NCI-H2029 treated with DMSO at 0.1 percent for 48 hours (cell line): ENCODE measurements around the gene SERTAD3.
"Not testable (repeated sequence)": the region's sequence is repeated elsewhere in the genome, so short reads cannot be mapped to it uniquely, and the experiment has no call there.

Experiments used
- DNase-seq: peaks from one replicate; lab custom pipeline; 2025; lab: John Stamatoyannopoulos, UW

The SERTAD3 gene

DNA sequence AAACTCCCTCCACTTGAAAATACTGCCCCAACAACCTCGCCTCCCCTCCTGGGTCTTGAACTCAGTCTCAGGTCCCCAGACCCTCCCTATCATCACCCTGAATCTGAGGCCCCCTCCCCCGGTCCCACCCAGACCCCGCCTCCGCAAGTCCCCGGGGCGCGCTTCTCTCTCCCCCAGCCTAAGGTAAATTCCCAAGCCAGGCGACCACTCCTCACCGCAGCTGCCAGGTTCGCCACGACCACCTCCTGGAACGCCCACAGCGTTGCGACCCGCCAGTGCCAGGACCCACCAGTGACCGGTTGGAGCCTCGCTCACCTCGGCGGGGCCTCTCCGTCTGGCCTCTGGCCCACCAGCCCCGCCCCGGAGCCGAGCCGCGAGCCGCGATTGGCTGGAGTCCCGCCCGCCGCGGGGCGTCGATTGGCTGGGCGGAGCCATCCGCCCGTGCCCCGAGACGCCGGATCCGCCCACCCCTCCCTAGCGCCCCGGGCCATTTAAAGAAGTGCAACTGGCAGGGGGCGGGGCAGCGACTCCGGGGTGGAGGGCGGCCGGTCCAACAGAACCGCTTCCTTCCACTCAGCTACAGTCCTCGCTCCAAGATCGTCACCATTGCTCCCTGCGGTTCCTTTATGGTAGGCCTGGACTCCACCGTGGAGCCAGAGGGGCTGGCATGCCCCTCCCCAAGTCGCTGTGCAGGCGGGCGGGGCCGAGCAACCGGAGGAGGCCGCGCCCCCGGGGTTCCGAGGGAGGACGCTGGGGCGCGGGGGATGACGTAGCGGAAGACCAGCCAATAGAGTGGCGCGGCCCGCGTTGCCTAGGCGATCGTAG, at the start of gene SERTAD3:
Gene SERTAD3, minus strand, starts transcription at position 336 of the 825 bp plus-strand sequence. CDS start 2,255 bp downstream, outside the sequence.
- peak; percentile 96 for DNase-seq

- no peak for DNase-seq
Measured at GRCh38 chr19:40493778-40494177, 49.6 kb upstream of the SERTAD3 start.

- no peak for DNase-seq
Measured at GRCh38 chr19:40492274-40492673, 48.1 kb upstream of the SERTAD3 start.

- DNase-seq, result no peak
Measured at GRCh38 chr19:40489882-40490230, 45.7 kb upstream of the SERTAD3 start.

DNA sequence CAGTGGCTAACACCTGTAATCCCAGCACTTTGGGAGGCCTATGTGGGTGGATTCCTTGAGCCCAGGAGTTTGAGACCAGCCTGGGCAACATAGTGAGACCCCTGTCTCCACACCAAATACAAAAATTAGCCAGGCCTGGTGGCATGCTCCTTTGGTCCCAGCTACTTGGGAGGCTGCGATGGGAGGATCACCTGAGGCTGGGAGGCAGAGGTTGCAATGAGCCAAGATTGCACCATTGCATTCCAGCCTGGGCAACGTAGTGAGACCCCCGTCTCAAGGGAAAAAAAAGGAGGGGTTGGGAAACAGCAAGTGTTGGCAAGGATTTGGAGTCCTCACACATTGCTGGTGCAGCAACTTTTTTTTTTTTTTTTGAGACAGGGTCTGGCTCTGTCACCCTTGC, 41.9 kb upstream of the SERTAD3 start:
- DNase-seq, result no peak

GRCh38 chr19:40475878-40476644, 31.9 kb upstream of the SERTAD3 start:
- not testable (repeated sequence) for DNase-seq

GRCh38 chr19:40474737-40475136, 30.6 kb upstream of the SERTAD3 start:
- DNase-seq, result no peak

DNA sequence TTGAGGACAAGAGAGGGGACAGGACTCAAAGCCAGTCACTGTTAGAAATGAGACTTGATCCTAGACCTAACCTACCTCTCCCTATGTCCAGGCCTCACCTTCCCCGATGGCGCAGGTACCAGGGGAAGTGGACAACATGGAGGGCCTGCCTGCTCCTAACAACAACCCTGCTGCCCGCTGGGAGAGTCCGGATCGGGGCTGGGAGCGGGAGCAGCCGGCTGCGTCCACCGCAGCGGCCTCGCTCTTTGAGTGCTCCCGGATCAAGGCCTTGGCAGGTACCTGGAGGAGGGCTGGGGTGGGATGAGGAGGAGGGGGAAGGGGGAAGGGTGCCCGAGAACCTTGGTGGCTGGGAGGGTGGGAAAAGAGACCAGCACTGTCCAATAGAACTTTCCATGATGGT, 28.4 kb upstream of the SERTAD3 start:
- no peak for DNase-seq

- no peak for DNase-seq
Measured at GRCh38 chr19:40471111-40471510, 27.0 kb upstream of the SERTAD3 start.

GRCh38 chr19:40469011-40469410, 24.9 kb upstream of the SERTAD3 start:
- DNase-seq, result no peak

DNA sequence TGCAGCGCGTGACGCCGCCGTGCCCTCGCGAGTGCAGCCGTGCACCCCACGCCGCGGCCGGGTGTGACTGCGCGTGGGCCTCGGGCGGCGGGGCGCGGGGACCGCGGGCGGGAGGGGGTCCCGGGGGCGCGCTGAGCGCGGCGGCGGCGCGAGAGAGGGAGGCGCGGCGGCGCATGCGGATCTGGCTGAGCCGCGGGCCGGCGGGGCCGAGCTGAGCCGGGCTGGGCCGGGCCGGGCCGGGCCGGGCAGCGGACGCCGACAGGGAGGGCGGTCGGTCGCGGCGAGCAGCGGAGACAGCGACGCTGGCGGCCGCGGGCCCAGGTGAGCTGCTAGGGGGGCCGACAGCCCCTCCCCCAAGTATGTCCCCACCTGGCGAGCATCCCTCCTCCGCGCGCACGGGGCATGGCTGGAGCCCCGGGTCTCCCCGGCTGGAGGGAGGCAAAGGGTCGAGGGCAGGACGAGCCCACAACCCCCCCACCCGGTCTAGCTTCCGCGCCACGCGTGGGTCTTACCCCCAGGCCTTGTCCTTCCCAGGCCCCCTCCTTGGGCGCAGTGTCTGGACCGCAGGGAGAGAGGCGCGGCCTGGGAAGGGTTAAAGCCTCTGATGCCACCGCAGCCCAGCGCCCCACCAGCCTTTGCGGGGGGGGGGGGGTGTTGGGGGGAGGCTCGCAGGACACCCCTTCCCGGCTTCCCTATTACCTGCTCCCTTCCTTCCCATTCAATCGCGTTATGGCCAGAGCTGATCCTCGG, 23.0 kb upstream of the SERTAD3 start, which contains the start of gene SPTBN4:
Gene SPTBN4, plus strand, starts transcription at position 17 of the 750 bp plus-strand sequence. CDS start 5,621 bp downstream, outside the sequence.
- no peak for DNase-seq

- no peak for DNase-seq
Measured at GRCh38 chr19:40466219-40466984, 22.3 kb upstream of the SERTAD3 start.

GRCh38 chr19:40465557-40466218, 21.6 kb upstream of the SERTAD3 start, which contains the start of gene BLVRB:
Gene BLVRB (minus strand): TSS chr19:40465745. CDS start chr19:40465688, 57 bp downstream.
- peak; percentile 87 for DNase-seq

GRCh38 chr19:40465025-40465556, 21.0 kb upstream of the SERTAD3 start:
- DNase-seq, result no peak

GRCh38 chr19:40464059-40465024, 20.2 kb upstream of the SERTAD3 start:
- peak; percentile 45 for DNase-seq

DNA sequence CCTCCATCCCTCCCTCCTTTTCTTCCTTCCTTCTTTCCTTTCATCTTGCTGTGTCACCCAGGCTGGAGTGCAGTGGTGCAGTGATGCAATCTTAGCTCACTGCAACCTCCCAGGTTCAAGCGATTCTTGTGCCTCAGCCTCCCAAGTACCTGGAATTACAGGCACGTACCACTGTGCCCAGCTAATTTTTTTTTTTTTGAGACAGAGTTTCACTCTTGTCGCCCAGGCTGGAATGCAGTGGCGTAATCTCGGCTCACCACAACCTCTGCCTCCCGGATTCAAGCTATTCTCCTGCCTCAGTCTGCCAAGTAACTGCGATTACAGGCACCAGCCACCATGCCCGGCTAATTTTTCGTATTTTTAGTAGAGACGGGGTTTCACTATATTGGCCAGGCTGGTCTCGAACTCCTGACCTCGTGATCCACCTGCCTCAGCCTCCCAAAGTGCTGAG, 19.5 kb upstream of the SERTAD3 start:
- not testable (repeated sequence) for DNase-seq

DNA sequence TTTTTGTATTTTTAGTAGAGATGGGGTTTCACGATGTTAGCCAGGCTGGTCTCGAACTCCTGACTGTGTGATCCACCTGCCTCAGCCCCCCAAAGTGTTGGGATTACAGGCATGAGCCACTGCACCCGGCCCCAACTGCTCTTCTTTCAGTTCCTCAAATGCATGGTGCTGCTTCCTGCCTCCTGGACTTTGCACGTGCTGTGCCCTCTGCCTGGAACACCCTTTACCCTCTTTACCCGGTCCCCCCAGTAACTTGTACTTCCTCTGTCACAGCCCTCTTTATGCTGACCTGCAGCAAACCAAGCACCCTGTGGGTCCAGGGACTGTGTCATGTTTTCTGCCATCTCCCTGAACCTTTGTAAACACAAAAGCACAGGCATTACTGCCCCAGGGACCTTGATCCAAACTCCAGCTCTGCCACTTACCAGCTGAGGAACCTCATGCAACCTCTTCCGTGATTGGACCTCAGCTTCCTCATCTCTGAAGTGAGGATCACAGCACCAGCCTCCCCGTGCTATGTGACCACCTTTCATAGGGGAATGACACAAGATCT, 17.6 kb upstream of the SERTAD3 start:
- DNase-seq, result no peak

GRCh38 chr19:40460185-40460584, 16.1 kb upstream of the SERTAD3 start:
- no peak for DNase-seq

- DNase-seq, result no peak
Measured at GRCh38 chr19:40458597-40458974, 14.5 kb upstream of the SERTAD3 start.
